Osteoblast (primary cell): ENCODE measurements around the gene FBXL12. TPM values are rescaled to one million over a fixed set of nuclear protein-coding genes. Genes with fewer than 3 reads are reported as not detected.

Experiments used
- DNase-seq: peaks from one replicate; pipeline ENCODE4 v3.0.0; 2011; ENCODE audit warnings: low spot score, mixed read lengths; ENCODE audit not compliant: insufficient read length; ENCODE audit errors: missing footprints
- H2AFZ ChIP-seq: 2 replicates; pipeline ENCODE4 v1.6.0; 2011; ENCODE audit warnings: mild to moderate bottlenecking, low read length
- H3K27ac ChIP-seq: 2 replicates; pipeline ENCODE4 v1.5.1; 2011; ENCODE audit warnings: mild to moderate bottlenecking, low read depth, low read length, moderate library complexity
- H3K27me3 ChIP-seq: 2 replicates; pipeline ENCODE4 v1.6.0; 2012; ENCODE audit warnings: mild to moderate bottlenecking, control low read depth, inconsistent platforms, low read length, moderate library complexity; ENCODE audit not compliant: insufficient read depth
- H3K36me3 ChIP-seq: 2 replicates; pipeline ENCODE4 v1.5.1; 2011; ENCODE audit warnings: mild to moderate bottlenecking, low read length, control low read depth, moderate library complexity; ENCODE audit not compliant: insufficient read depth
- H3K4me1 ChIP-seq: 2 replicates; pipeline ENCODE4 v1.5.1; 2011; ENCODE audit warnings: mild to moderate bottlenecking, low read length, control low read depth, moderate library complexity; ENCODE audit not compliant: insufficient read depth
- H3K4me2 ChIP-seq: 2 replicates; pipeline ENCODE4 v1.6.0; 2011; ENCODE audit warnings: mild to moderate bottlenecking, low read length; ENCODE audit not compliant: insufficient read depth
- H3K4me3 ChIP-seq: fragments of 200-600 bp; sonication (generic); 3 replicates; pipeline ENCODE4 v1.5.1; 2012; ENCODE audit warnings: mild to moderate bottlenecking, low read length, inconsistent platforms; ENCODE audit not compliant: insufficient read depth
- H3K79me2 ChIP-seq: 2 replicates; pipeline ENCODE4 v1.6.0; 2012; ENCODE audit warnings: mild to moderate bottlenecking, low read length, control low read depth, inconsistent platforms; ENCODE audit not compliant: insufficient read depth
- H3K9me3 ChIP-seq: 2 replicates; pipeline ENCODE4 v1.5.1; 2011; ENCODE audit warnings: low read depth, low read length, control low read depth
- H4K20me1 ChIP-seq: 2 replicates; pipeline ENCODE4 v1.6.0; 2012; ENCODE audit warnings: mild to moderate bottlenecking, low read length, control low read depth; ENCODE audit not compliant: insufficient read depth
- total RNA-seq: library from RNA; depleted of rRNA; stranded (reverse); fragments of >200 nt; gene quantifications from 2 replicates; pipeline ENCODE4 v1.2.3, GENCODE V29; 2012
- TF ChIP-seq, protein P1 (sequence below): IDR thresholded peaks from 2 replicates; pipeline ENCODE4 v1.5.1; 2011; ENCODE audit warnings: mild to moderate bottlenecking, low read depth, low read length, moderate library complexity; ENCODE audit errors: extremely low read depth

FBXL12 gene
- total RNA-seq, 1 donor: 23.9 TPM

DNA sequence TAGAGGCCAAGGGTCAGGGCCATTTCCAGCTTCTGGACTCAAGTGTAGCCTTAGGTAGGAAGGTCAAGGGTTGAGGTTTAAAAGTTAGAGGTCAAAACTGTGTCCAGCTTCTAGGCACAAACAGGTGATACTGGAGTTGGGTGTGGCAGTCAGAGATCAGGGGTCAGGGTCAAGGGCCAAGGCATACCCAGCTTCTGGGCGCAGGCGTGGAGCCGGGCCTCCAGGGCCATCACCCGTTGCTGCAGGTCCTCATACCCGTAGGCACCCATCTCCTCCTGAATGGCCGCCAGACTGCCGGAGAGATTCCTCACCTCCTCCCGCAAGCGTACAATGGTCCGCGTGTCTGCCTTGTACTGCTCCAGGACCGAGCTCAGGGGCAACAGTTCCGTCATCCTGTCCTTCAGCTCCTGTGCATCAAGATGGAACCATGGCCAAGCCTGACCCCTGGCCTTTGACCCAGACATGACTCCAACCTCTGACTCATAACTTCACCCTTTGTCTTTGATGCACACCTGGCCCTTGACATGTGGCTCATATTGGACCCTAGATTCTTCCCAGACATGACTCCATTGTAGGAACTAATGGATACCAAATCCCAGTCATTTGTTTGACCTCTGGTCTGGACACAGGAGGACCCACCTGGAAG is 38.3 kb upstream of the FBXL12 start:
- TF ChIP-seq, protein P1, sequence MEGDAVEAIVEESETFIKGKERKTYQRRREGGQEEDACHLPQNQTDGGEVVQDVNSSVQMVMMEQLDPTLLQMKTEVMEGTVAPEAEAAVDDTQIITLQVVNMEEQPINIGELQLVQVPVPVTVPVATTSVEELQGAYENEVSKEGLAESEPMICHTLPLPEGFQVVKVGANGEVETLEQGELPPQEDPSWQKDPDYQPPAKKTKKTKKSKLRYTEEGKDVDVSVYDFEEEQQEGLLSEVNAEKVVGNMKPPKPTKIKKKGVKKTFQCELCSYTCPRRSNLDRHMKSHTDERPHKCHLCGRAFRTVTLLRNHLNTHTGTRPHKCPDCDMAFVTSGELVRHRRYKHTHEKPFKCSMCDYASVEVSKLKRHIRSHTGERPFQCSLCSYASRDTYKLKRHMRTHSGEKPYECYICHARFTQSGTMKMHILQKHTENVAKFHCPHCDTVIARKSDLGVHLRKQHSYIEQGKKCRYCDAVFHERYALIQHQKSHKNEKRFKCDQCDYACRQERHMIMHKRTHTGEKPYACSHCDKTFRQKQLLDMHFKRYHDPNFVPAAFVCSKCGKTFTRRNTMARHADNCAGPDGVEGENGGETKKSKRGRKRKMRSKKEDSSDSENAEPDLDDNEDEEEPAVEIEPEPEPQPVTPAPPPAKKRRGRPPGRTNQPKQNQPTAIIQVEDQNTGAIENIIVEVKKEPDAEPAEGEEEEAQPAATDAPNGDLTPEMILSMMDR: no peak
- no peak overlapping the region for H2AFZ ChIP-seq
- no peaks in the 10 kb centered on the region for H3K9me3 ChIP-seq
- H3K36me3 ChIP-seq: no peaks in the 10 kb centered on the region
- H3K4me3 ChIP-seq: no peak overlapping the region
- no peak overlapping the region for H3K4me2 ChIP-seq
- DNase-seq: no peak
- no peaks in the 10 kb centered on the region for H3K27me3 ChIP-seq
- H3K27ac ChIP-seq: no peak overlapping the region
- no peaks in the 10 kb centered on the region for H3K4me1 ChIP-seq
- H3K79me2 ChIP-seq: no peaks in the 10 kb centered on the region
- no peaks in the 10 kb centered on the region for H4K20me1 ChIP-seq

DNA sequence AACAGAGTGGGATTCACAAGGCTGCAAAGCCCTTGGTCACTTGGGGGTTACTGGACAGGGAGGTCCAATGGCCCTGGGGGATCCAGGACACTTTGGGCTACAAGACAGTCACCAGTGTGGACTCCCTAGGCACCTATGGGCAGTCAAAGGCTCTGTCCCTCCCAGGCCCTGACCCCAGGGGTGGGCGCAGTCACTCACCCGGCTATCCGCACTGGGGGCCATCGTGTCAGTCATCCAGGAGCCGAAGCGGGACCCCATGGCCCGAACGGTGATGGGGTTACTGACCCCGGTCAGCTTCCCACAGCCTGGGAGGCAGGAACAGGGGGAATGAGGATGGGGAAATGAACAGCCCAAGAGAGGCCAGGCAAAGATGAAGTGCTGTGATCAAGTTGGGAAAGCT is 37.7 kb upstream of the FBXL12 start:
- Histone ChIP-seq H3K4me2 (no peak overlapping the region), H3K79me2 (no peaks in the 10 kb centered on the region), H4K20me1 (no peaks in the 10 kb centered on the region), H3K27me3 (no peaks in the 10 kb centered on the region), H3K4me3 (no peak overlapping the region), H3K9me3 (no peaks in the 10 kb centered on the region), H3K4me1 (no peaks in the 10 kb centered on the region), H3K36me3 (peaks cover 1% of the 10 kb centered on the region), H3K27ac (no peak overlapping the region), H2AFZ (no peak overlapping the region)
- no peak for DNase-seq
- TF ChIP-seq, protein P1: no peak

GRCh38 chr19:9854282-9854846 is 35.5 kb upstream of the FBXL12 start:
- Histone ChIP-seq H2AFZ (no peak overlapping the region), H3K4me2 (no peak overlapping the region), H3K9me3 (no peaks in the 10 kb centered on the region), H3K27ac (no peak overlapping the region), H3K4me1 (no peaks in the 10 kb centered on the region), H3K79me2 (no peaks in the 10 kb centered on the region), H3K4me3 (no peak overlapping the region), H4K20me1 (no peaks in the 10 kb centered on the region), H3K36me3 (peaks cover 3% of the 10 kb centered on the region), H3K27me3 (no peaks in the 10 kb centered on the region)
- TF ChIP-seq, protein P1: no peak
- DNase-seq: no peak

DNA sequence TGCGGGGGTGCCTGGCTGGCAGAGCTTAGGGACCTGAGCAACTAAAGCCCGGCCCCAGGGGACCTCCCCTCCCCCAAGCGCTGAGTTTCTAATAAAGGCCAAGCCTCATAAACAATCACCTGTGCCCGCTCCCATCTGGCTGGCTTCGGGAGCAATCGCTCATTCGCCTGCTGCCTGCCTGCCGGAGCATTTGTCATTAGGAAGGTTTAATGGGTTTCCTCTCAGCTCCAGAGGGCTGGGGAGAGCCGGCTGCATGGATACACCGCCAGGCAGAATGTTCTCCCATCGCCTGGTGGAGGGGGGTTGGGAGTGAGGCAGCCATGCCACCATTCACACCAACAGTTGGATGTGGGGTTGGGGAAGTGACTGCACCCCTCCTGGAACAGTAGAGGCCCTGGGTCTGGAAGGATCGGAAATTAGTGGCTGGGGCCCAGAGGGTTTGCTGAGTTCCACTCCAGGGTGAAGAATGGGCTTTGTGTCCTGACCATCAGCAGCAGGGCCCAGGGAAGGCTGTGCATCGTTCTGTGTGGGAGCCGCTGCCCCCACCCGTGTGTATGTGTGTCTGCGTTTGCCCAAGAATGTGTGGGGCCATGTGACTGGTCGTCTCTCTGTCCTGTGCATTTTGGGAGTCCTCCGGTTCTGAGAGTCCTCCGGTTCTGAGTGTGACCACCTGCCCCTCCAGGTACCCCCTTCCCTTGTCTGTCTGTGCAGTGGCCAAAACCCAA is 31.5 kb upstream of the FBXL12 start:
- no peaks in the 10 kb centered on the region for H3K27me3 ChIP-seq
- H3K79me2 ChIP-seq: peaks cover 18% of the 10 kb centered on the region
- H3K4me3 ChIP-seq: no peak overlapping the region
- H3K4me1 ChIP-seq: peaks cover 11% of the 10 kb centered on the region
- TF ChIP-seq, protein P1: no peak
- H2AFZ ChIP-seq: no peak overlapping the region
- no peak for DNase-seq
- no peaks in the 10 kb centered on the region for H3K9me3 ChIP-seq
- no peak overlapping the region for H3K27ac ChIP-seq
- no peak overlapping the region for H3K4me2 ChIP-seq
- peaks cover 7% of the 10 kb centered on the region for H3K36me3 ChIP-seq
- peaks cover 26% of the 10 kb centered on the region for H4K20me1 ChIP-seq
